ENCODE results near the gene FBRS. TPM values are rescaled to one million over a fixed set of nuclear protein-coding genes. Genes with fewer than 3 reads are reported as not detected.
"Not testable (repeated sequence)": the region's sequence is repeated elsewhere in the genome, so short reads cannot be mapped to it uniquely, and the experiment has no call there.

The FBRS gene
- polyA plus RNA-seq, 1 experiment = 5.0 TPM

GRCh38 chr16:30700491-30700890 lies 42.3 kb downstream of the FBRS start:
- H3K9me3 ChIP-seq (ENCODE audit: control insufficient read depth, insufficient read depth, low read length) = no peaks in the 10 kb centered on the region; the same call in 1 of the 2 replicates
- ChIA-PET POLR2A (no interaction called here), CTCF (no interaction called here)
- peak overlapping the region; percentile 11 for H3K27ac ChIP-seq (ENCODE audit: low read depth, low read length)
- no peak for TF ChIP-seq CTCF (IDR thresholded peaks at IDR 0.05; ENCODE audit: low read depth, low read length)
- H3K4me3 ChIP-seq (ENCODE audit: low read depth, low read length) = no peak overlapping the region
- no peaks in the 10 kb centered on the region for H3K27me3 ChIP-seq (ENCODE audit: control insufficient read depth, insufficient read depth, low read length)
- no peak for DNase-seq (ENCODE audit: low read depth, low spot score)

- no peak overlapping the region for H3K27ac ChIP-seq (ENCODE audit: low read depth, low read length)
These were observed 42.7 kb downstream of the FBRS start for GRCh38 chr16:30700971-30701370.

GRCh38 chr16:30703071-30703470 lies 44.8 kb downstream of the FBRS start:
- H3K27ac ChIP-seq (ENCODE audit: low read depth, low read length); H3K9me3 ChIP-seq (ENCODE audit: control insufficient read depth, insufficient read depth, low read length); DNase-seq (ENCODE audit: low read depth, low spot score); H3K27me3 ChIP-seq (ENCODE audit: control insufficient read depth, insufficient read depth, low read length); H3K4me3 ChIP-seq (ENCODE audit: low read depth, low read length): not testable (repeated sequence)
- ChIA-PET POLR2A (interaction anchor here (0.6 kb wide), 1 partner anchor 44 kb away, joined by 3 read pairs; no protein-coding TSS in a partner anchor), CTCF (interaction anchor here (1.3 kb wide), 1 partner anchor 9 kb away, joined by 4 read pairs; no protein-coding TSS in a partner anchor)

More at GRCh38 chr16:30700971-30701370, 42.7 kb downstream of the FBRS start:
- DNase-seq (ENCODE audit: low read depth, low spot score) = no peak
- Histone ChIP-seq H3K4me3 (ENCODE audit: low read depth, low read length) (no peak overlapping the region), H3K27me3 (ENCODE audit: control insufficient read depth, insufficient read depth, low read length) (no peaks in the 10 kb centered on the region), H3K9me3 (ENCODE audit: control insufficient read depth, insufficient read depth, low read length) (no peaks in the 10 kb centered on the region; the same call in 1 of the 2 replicates)
- ChIA-PET CTCF (no interaction called here), POLR2A (no interaction called here)
- TF ChIP-seq CTCF (IDR thresholded peaks at IDR 0.05; ENCODE audit: low read depth, low read length) = no peak

- no peak overlapping the region for H3K27ac ChIP-seq (ENCODE audit: low read depth, low read length)
- no peak for DNase-seq (ENCODE audit: low read depth, low spot score)
- TF ChIP-seq CTCF (IDR thresholded peaks at IDR 0.05; ENCODE audit: low read depth, low read length) = no peak
- ChIA-PET CTCF (interaction anchor here (1.3 kb wide), 1 partner anchor 10 kb away, joined by 4 read pairs; no protein-coding TSS in a partner anchor), POLR2A (no interaction called here)
- no peak overlapping the region for H3K4me3 ChIP-seq (ENCODE audit: low read depth, low read length)
- no peaks in the 10 kb centered on the region for H3K27me3 ChIP-seq (ENCODE audit: control insufficient read depth, insufficient read depth, low read length)
- no peaks in the 10 kb centered on the region for H3K9me3 ChIP-seq (ENCODE audit: control insufficient read depth, insufficient read depth, low read length)
These were observed 45.7 kb downstream of the FBRS start for GRCh38 chr16:30703971-30704370.

GRCh38 chr16:30706046-30706445 lies 47.8 kb downstream of the FBRS start:
- Histone ChIP-seq H3K9me3 (ENCODE audit: control insufficient read depth, insufficient read depth, low read length) (no peaks in the 10 kb centered on the region), H3K27me3 (ENCODE audit: control insufficient read depth, insufficient read depth, low read length) (no peaks in the 10 kb centered on the region), H3K27ac (ENCODE audit: low read depth, low read length) (no peak overlapping the region), H3K4me3 (ENCODE audit: low read depth, low read length) (no peak overlapping the region)
- DNase-seq (ENCODE audit: low read depth, low spot score) = no peak
- ChIA-PET POLR2A (no interaction called here), CTCF (interaction anchor here (1.1 kb wide), 1 partner anchor 12 kb away, joined by 4 read pairs; no protein-coding TSS in a partner anchor)
- TF ChIP-seq CTCF (IDR thresholded peaks at IDR 0.05; ENCODE audit: low read depth, low read length) = no peak
